COR-L47 (cell line): ENCODE results near the gene PSMD2.

Experiments used
- DNase-seq: peaks from one replicate; lab custom pipeline; 2025; lab: John Stamatoyannopoulos, UW

Gene PSMD2

DNA sequence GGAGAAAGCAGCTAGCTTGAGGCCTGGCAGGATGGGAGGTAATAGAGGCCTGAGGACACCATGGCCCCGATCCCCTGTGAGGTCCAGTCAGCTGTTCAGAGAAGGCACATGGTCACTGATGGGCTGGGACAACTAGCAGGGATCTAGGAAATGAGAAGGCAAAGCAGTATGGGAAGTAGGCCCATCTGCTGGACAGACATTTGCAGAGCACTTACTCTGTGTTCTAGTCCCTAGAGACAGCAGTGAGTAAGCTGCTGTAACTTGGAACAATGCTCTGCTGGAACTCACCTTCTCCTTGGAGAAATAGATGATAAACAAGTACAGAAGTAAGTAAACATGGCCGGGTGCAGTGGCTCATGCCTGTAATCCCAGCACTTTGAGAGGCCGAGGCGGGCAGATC lies 16.1 kb upstream of the PSMD2 start:
- DNase-seq, result no peak

DNA sequence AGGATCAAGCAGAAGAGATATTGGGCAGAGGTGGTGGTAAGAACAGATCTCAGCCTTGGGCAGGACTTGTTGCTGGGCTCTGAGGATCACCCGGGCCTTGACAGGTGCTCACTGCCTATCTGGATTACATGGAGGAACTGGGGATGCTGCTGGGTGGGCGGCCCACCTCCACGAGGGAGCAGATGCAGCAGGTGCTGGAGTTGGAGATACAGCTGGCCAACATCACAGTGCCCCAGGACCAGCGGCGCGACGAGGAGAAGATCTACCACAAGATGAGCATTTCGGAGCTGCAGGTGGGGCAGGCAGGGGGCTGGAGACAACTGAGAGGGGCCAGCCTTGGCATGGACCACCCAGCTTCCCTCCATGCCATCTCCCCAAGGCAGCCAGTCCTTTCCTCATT lies 15.4 kb upstream of the PSMD2 start:
- DNase-seq, result no peak

DNA sequence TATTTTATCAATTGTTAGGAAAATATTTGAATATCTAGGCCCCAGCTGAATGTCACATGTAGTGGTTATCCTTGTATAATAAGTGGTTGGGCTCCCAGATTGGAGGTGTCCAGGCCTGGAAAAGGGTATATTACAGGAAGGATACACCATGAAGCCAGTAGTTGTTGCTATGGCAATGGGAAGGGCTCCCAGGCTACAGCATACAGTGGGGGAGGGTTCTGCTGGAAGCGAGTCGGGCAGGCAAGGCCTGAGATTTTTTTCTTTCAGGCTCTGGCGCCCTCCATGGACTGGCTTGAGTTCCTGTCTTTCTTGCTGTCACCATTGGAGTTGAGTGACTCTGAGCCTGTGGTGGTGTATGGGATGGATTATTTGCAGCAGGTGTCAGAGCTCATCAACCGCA lies 14.3 kb upstream of the PSMD2 start:
- DNase-seq, result peak; percentile 96

DNA sequence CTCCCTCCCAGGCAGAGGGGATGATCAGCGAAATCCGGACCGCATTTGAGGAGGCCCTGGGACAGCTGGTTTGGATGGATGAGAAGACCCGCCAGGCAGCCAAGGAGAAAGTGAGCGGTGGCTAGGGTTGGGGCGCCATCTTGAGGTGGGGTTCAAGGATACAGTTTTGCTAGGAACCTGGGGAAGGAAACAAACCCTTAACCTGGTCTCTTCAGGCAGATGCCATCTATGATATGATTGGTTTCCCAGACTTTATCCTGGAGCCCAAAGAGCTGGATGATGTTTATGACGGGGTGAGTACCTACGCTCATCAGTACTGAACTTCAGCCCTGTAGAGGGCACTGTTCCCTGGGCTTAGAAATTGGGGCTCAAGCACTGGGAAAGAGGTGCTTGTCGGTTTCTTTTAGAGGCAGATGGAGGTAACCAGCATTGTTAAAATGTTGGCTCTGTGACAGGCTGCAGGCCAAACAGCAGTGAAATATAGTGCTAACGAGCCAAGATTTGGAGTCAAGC lies 9.6 kb upstream of the PSMD2 start:
- DNase-seq, result peak; percentile 73

DNA sequence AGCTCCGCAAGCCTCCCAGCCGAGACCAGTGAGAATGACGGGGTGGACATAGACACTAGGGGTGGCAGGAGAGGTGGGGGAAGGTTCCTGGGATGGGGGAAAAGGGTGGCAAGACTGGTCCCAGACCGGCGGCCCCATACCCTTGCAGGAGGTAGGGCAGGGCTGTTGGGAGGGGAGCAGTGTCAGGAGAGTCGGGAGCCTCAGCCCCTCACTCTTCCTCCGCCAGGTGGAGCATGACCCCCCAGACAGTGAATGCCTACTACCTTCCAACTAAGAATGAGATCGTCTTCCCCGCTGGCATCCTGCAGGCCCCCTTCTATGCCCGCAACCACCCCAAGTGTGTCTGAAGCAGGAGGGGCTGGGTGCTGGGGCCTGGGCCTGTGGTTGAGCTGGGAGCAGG lies 8.7 kb upstream of the PSMD2 start:
- DNase-seq, result no peak

DNA sequence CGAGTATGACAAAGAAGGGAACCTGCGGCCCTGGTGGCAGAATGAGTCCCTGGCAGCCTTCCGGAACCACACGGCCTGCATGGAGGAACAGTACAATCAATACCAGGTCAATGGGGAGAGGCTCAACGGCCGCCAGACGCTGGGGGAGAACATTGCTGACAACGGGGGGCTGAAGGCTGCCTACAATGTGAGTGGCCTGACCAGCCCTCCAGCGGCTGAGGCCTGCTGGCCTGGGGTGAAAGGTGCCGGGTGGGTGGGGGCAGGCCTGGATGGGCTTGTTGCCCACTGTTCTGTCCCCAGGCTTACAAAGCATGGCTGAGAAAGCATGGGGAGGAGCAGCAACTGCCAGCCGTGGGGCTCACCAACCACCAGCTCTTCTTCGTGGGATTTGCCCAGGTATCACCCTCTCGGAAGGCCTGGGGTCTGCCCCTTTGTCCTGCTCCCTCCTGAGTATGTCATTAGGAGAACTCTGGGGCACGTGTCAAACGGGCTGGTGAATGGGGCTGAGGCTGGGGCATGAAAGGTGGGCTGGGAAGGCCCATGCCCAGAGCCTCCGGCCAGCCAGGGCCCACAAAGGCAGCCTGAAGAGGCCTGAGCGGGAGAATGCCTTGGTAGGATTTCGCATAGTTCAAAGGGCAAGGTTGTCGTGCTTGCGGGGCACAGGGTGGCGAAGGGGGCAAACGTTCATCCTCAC lies 7.8 kb upstream of the PSMD2 start:
- DNase-seq, result no peak

DNA sequence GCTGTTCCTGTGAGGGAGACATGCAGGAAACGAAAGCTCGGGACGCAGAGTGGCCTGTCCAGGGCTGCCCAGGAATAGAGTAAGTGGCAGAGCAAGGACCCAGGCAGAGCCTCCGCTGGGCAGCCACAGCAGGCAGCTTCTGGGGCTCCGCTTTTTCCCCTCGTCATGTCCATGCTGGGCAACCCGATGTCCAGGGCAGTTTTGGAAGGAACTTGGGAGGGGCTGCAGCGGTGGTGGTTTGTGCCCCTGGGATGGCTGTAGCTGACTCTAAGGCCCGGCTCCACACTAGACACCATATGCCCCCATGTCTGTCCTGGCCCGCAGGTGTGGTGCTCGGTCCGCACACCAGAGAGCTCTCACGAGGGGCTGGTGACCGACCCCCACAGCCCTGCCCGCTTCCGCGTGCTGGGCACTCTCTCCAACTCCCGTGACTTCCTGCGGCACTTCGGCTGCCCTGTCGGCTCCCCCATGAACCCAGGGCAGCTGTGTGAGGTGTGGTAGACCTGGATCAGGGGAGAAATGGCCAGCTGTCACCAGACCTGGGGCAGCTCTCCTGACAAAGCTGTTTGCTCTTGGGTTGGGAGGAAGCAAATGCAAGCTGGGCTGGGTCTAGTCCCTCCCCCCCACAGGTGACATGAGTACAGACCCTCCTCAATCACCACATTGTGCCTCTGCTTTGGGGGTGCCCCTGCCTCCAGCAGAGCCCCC lies 7.1 kb upstream of the PSMD2 start:
- DNase-seq, result no peak

DNA sequence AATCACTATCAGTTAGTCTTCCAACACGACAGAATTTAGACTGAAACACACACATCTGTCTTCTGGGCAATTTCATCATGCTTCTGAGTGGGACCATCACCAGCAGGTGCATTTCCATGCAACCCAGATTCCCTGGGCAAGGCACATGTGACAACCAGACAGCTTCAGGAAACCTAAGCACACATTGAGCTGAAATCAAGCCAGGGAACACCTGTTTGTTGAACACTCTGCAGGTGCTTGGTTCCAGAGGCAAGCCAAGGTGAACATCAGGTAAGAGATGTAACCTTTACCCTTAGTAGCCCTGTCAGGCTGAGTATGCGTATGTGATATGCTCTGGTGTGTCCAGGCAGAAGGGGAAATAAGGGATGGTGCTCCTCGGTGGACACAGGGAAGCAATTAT lies 3.3 kb upstream of the PSMD2 start:
- no peak for DNase-seq

DNA sequence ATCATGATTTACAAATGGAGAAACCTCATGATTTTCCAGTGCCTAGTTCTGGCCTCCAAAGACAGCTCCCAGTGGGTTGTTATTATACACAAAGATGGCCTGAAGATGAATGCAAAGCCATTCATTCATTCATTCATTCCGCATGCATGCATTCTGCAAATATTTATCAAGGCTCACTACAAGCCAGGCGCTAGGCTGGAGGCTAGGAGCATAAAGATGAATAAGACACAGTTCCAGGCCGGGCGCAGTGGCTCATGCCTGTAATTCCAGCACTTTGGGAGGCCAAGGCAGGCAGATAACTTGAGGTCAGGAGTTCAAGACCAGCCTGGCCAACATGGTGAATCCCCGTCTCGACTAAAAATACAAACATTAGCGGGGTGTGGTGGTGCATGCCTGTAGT lies 2.4 kb upstream of the PSMD2 start:
- no peak for DNase-seq

DNA sequence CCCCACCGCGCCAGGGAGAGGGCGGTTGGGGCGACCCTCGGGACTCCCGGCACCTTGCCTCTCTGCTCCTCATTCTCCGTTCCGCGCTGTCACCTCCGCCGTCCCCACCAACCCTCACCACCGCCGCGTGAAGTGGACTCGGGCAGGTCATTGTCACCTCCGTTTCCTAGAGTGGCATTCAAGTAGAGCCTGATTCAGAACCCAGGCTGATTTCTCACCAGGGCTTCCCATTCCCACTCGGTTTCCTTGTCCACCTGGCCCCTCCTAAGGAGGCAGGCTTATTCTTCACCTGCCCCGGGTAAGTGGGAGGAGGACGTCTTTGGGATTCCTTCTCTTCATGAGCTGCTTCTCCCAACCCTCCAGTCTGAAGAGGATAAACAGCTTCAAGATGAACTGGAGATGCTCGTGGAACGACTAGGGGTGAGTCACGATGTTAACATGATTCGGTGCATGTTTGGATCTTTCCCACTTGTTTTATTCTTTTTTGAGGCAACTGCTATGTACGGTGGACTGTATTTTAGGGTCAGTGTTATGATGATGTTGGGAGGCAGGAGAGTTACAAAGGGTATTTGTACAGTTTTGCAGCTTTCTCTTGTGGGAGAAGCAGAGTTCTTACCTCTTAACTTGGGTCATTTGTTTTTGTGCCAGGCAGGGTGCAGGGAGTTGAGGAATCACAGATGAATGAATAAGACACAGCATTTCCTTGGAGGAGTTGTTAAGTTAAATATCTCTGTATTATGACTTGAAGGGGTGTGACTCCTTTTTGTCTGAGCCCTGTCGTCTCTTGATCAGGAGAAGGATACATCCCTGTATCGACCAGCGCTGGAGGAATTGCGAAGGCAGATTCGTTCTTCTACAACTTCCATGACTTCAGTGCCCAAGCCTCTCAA lies 692 bp downstream of the PSMD2 start:
- no peak for DNase-seq

DNA sequence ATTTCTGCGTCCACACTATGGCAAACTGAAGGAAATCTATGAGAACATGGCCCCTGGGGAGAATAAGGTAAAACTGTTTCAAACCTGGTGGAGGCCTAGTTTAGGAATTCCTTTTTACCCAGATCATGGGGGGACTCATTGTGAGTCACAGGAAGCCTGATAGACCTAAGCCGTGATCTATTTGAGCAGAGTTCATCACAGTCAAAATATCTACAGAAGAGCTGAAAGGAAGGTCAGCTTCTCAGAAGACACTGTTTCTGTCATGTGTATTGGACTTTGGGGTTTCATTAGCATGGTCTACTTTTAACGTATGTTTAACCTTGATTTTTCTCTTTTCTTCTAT lies 1.3 kb downstream of the PSMD2 start:
- no peak for DNase-seq

DNA sequence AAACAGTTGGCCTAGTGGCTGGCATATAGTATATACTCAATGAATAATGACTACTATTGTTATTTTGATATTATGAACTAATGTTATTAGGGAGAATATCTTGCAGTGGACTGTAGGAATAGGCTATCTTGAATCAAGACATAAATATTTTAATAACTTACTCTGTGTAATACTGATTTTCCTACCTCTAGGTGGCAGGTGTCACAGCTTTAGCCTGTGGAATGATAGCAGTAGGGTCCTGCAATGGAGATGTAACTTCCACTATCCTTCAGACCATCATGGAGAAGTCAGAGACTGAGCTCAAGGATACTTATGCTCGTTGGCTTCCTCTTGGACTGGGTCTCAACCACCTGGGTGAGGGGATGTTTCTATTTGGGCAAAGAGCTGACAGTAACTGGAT lies 6.5 kb downstream of the PSMD2 start:
- no peak for DNase-seq

DNA sequence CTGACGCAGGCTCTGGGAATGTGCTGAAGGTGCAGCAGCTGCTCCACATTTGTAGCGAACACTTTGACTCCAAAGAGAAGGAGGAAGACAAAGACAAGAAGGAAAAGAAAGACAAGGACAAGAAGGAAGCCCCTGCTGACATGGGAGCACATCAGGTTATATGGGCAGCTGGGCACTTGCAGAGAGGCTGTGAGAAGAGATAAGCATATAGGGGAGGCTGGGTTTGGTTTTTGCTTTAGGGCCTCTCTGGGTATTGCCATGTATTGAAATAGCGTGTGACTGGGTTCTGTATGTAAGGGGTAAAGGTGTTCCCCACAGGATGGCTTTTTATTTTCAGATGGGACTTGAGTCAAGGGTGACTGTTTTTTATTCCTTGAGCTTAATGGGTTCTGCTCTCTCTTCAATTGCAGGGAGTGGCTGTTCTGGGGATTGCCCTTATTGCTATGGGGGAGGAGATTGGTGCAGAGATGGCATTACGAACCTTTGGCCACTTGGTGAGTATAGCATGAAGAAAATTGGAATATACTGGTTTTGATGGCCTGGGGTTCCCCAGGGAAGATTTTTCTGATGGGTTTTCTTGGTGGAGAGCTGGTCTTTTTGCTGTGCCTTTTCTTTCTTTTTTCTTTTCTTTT lies 7.4 kb downstream of the PSMD2 start:
- no peak for DNase-seq

DNA sequence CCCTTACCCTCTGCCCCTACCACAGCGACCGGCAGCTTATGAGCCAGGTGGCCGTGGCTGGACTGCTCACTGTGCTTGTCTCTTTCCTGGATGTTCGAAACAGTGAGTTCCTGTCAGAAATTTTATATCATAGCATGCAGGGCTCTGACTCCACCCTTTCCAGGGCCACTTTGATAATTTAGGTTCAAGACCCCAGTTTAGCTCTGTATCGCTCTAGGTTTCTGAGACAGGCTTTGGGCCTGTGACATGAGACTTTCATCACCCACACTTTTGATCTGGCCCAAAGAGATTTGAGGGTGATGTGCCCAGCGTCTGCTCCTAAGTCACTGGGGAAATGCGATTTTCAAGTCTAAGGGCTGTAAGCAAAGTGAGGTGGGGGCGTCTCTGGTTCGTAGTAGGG lies 8.9 kb downstream of the PSMD2 start:
- DNase-seq, result no peak

DNA sequence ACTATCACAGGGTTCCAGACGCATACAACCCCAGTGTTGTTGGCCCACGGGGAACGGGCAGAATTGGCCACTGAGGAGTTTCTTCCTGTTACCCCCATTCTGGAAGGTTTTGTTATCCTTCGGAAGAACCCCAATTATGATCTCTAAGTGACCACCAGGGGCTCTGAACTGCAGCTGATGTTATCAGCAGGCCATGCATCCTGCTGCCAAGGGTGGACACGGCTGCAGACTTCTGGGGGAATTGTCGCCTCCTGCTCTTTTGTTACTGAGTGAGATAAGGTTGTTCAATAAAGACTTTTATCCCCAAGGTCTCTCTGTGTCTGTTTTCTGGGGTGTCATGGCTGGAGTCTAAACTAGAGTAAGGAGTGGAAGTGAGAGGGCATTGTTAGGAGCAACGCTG lies 9.7 kb downstream of the PSMD2 start:
- no peak for DNase-seq

DNA sequence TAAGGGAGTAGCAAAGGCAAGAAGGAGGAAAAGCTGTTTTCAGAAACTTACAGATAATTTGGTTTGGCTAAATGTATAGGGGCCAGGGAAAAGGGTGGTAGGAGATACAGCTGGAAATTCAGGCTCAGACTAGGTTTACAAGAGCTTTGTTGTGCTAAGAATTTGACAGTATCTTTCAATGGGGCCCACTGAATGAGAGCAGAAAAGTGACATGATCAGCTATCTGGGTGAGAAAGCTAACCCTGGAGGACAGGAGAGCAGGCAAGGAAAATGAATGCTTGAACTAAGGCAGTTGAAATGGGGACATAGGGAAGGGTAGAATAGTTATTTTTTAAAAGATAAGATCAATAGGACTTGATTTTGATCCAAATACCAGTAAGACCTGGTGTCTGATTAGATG lies 12.6 kb downstream of the PSMD2 start:
- no peak for DNase-seq

DNA sequence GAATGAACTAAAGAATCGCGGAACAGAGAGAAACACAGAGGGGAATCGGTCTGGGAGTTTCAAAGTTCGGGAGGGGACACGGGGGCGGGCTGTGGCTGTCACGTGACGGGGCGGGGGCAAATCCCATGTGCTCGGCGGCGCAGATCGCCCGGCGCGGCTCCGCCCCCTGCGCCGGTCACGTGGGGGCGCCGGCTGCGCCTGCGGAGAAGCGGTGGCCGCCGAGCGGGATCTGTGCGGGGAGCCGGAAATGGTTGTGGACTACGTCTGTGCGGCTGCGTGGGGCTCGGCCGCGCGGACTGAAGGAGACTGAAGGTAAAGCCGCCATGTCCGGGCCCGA lies 15.3 kb downstream of the PSMD2 start, which contains the start of gene EIF4G1:
Gene EIF4G1 (plus strand): TSS at position 244 of the 337 bp plus-strand sequence. CDS start 1,191 bp downstream, outside the sequence.
- peak; percentile 96 for DNase-seq

DNA sequence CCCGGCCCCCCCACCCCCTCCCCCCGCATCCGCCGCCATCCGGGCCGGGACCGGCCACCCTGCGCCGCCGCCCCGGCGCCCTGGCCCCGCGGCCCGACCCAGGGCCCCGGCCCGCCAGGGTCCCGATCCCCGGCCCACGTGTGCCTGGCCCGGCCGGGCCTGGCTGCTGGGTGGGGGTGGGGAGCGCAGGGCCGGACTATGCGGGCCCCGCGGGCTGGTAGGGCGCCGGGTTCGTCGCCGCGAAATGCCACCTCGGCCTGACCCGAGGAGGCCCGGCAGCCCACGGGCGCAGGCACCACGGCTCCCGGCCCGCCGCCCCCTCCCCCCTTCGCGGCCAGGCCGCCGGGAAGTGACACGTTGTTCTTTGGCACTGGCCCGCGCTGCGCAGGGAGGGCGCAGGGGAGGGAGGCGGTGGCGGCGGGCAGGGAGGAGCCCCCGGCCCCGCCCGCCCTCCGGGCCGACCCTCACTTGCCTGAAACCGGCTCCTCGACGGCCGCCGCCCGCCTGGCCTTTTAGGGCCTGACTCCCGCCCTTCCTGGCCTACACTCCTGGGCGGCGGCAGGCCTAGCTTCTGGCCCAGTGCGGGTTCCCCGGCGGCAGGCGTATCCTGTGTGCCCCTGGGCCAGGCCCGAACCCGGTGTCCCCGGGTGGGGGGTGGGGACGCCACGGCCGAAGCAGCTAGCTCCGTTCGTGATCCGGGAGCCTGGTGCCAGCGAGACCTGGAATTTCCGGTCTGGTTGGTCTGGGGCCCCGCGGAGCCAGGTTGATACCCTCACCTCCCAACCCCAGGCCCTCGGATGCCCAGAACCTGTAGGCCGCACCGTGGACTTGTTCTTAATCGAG lies 15.9 kb downstream of the PSMD2 start:
- DNase-seq, result peak; percentile 65

DNA sequence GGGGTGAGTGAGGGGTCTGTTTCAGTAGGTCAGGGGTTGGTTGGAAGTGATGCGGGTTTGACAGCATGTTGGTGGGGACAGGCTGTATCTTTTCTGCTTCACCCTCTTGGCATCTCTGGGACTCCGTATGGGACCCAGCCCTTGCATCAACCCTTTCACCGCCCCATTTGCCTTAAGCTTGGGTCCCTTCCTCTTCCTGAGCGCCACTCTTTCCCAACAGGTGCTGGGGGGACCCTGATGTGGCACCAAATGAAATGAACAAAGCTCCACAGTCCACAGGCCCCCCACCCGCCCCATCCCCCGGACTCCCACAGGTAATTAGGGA lies 16.5 kb downstream of the PSMD2 start:
- DNase-seq, result no peak

DNA sequence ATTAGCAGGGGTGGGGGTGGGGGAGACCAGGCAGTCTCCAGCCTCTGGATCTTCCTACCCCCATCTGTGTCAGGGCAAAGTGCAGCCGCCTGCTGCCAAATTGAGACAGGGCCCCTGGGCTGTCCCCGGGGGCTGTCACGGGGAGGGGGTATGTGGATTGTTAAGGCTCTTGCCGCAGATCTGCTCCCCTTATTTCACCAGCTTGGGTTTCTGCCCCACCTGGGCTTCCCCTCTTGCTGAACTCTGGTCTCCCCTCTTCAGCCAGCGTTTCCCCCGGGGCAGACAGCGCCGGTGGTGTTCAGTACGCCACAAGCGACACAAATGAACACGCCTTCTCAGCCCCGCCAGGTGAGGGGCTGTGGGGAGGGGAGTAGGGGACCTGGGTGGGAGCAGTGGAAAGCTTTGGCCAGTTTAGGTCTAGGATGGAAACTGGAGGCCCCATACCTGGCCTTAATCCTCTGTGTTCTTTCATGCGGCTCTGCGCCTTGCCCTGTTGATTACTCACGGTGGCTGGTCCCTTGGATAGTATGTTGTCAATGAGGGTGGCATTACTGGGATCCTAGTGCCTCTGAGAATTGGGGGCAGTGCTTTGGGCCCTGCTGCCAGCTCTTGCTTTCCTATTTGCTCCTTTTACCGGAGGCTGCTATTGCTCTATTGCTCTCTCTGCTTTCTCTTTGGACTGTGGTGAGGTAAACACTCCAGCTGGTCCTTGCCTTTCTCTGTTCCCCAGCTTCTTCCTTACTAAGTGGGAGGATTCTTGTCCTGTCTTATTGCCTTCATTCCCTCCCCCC lies 17.0 kb downstream of the PSMD2 start:
- DNase-seq, result no peak

DNA sequence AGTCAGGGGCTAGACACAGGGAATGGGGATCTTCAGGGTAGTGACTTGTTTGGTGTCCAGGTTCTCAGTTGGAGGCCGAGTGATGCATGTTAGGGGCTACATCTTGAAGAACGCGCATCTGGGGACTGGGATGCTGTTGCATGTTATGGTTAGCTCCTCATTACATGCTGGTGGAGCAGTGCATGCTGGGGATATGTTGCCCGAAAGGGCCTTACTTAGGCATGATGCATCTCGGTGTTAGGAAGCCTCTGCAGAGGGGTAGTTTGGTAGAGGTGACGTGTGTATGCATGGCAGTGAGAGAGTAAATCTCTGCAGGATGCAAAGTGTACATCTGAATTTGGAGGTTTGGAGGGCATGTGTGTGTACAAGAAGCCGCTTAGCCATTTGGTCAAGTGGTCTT lies 17.8 kb downstream of the PSMD2 start:
- DNase-seq, result no peak
